Lower lobe of right lung (tissue), 2 donors: Measurements from ENCODE around the gene SOAT2. TPM values are rescaled to one million over a fixed set of nuclear protein-coding genes. Genes with fewer than 3 reads are reported as not detected.

Source experiments
- ATAC-seq, 2 donors: fragments of 200-7000 bp; cut with Tn5 transposase; one replicate each; pipeline ENCODE4 v1.9.1; 2020 to 2022; ENCODE audit warnings: mild to moderate bottlenecking in 2 of 2, moderate library complexity in 2 of 2
- DNase-seq: peaks from one replicate; pipeline ENCODE4 v3.0.0-alpha.2; 2020
- H3K27ac ChIP-seq: fragments of 200-600 bp; one replicate; pipeline ENCODE4 v1.8.0; 2022
- H3K27me3 ChIP-seq: fragments of 200-600 bp; one replicate; pipeline ENCODE4 v1.8.0; 2022; ENCODE audit warnings: low read depth
- H3K36me3 ChIP-seq: fragments of 200-600 bp; one replicate; pipeline ENCODE4 v1.8.0; 2022; ENCODE audit warnings: mild to moderate bottlenecking
- H3K4me1 ChIP-seq: fragments of 200-600 bp; one replicate; pipeline ENCODE4 v1.8.0; 2022
- H3K4me3 ChIP-seq: fragments of 200-600 bp; one replicate; pipeline ENCODE4 v1.8.0; 2022; ENCODE audit warnings: mild to moderate bottlenecking
- H3K9me3 ChIP-seq: fragments of 200-600 bp; one replicate; pipeline ENCODE4 v1.8.0; 2022
- CTCF ChIP-seq: fragments of 200-600 bp; IDR thresholded peaks from one replicate; pipeline ENCODE4 v1.8.0; 2022; ENCODE audit warnings: antibody characterized with exemption, mild to moderate bottlenecking
- intact Hi-C: fragments of 100-400 bp; cut with DNase I; formaldehyde crosslinking; loops from one replicate; pipeline ENCODE4 v1.11.0; 2022
- total RNA-seq: library from RNA; stranded (reverse); fragmentation: NEBNext Ultra II Directional; extraction: Animal tissue kit (Norgen Biotek cat#: 25700); gene quantifications from one replicate; pipeline ENCODE4 v1.2.1, GENCODE V29; 2021
- donor health status: DM: no; HTN: yes; CAD: no; lungs with severe emphysema.

The SOAT2 gene
- total RNA-seq, 1 donor from 2014 or later: not detected

- intact Hi-C loops: no loop called here
- H3K4me3 ChIP-seq: no peak overlapping the region
- H3K9me3 ChIP-seq: no peaks in the 10 kb centered on the region
- DNase-seq: no peak
- H3K27ac ChIP-seq: no peak overlapping the region
- no peak for ATAC-seq
- H3K4me1 ChIP-seq: peaks cover 63% of the 10 kb centered on the region
- no peaks in the 10 kb centered on the region for H3K27me3 ChIP-seq
- peaks cover 46% of the 10 kb centered on the region for H3K36me3 ChIP-seq
- no peak for TF ChIP-seq CTCF
Measured at GRCh38 chr12:53076461-53076860, 26.8 kb upstream of the SOAT2 start.

GRCh38 chr12:53077030-53077429 lies 26.3 kb upstream of the SOAT2 start:
- Histone ChIP-seq H3K27me3 (no peaks in the 10 kb centered on the region), H3K9me3 (no peaks in the 10 kb centered on the region), H3K36me3 (peaks cover 45% of the 10 kb centered on the region), H3K4me1 (peaks cover 58% of the 10 kb centered on the region), H3K27ac (peak overlapping the region; percentile 25), H3K4me3 (no peak overlapping the region)
- ATAC-seq (no peak), DNase-seq (no peak)
- no peak for TF ChIP-seq CTCF
- intact Hi-C loops: no loop called here

GRCh38 chr12:53078425-53079225 lies 24.7 kb upstream of the SOAT2 start:
- ATAC-seq (peak; percentile 17 to 20), DNase-seq (no peak)
- H3K9me3 ChIP-seq: no peaks in the 10 kb centered on the region
- H3K27ac ChIP-seq: peak overlapping the region; percentile 91
- H3K36me3 ChIP-seq: peaks cover 36% of the 10 kb centered on the region
- peaks cover 42% of the 10 kb centered on the region for H3K4me1 ChIP-seq
- intact Hi-C loops: no loop called here
- peak overlapping the region; percentile 83 for H3K4me3 ChIP-seq
- no peak for TF ChIP-seq CTCF
- no peaks in the 10 kb centered on the region for H3K27me3 ChIP-seq

- TF ChIP-seq CTCF: no peak
- peak within 1 kb of the TSS; percentile 83 for H3K4me3 ChIP-seq
- intact Hi-C loops: no loop called here
- H3K9me3 ChIP-seq: no peaks in the 10 kb centered on the region
- peaks cover 29% of the 10 kb centered on the region for H3K36me3 ChIP-seq
- no peaks in the 10 kb centered on the region for H3K27me3 ChIP-seq
- H3K27ac ChIP-seq: peak within 1 kb of the TSS; percentile 91
- DNase-seq: peak; percentile 97
- peaks cover 35% of the 10 kb centered on the region for H3K4me1 ChIP-seq
- peak; percentile 99 to 100 for ATAC-seq
Measured at GRCh38 chr12:53079226-53080117, 23.8 kb upstream of the SOAT2 start, which contains the start of gene SPRYD3. Gene SPRYD3 (minus strand): TSS chr12:53079390. CDS start chr12:53079333, 57 bp downstream.

GRCh38 chr12:53082637-53083175 lies 20.6 kb upstream of the SOAT2 start:
- no peak for DNase-seq
- intact Hi-C loops: no loop called here
- TF ChIP-seq CTCF: no peak

More at GRCh38 chr12:53082637-53083175, 20.6 kb upstream of the SOAT2 start:
- Histone ChIP-seq H3K9me3 (no peaks in the 10 kb centered on the region), H3K27me3 (no peaks in the 10 kb centered on the region), H3K4me3 (no peak overlapping the region), H3K27ac (no peak overlapping the region), H3K36me3 (no peaks in the 10 kb centered on the region), H3K4me1 (peaks cover 16% of the 10 kb centered on the region)
- ATAC-seq: no peak
